ENCODE measurements around the gene MTPN.

The MTPN gene

DNA sequence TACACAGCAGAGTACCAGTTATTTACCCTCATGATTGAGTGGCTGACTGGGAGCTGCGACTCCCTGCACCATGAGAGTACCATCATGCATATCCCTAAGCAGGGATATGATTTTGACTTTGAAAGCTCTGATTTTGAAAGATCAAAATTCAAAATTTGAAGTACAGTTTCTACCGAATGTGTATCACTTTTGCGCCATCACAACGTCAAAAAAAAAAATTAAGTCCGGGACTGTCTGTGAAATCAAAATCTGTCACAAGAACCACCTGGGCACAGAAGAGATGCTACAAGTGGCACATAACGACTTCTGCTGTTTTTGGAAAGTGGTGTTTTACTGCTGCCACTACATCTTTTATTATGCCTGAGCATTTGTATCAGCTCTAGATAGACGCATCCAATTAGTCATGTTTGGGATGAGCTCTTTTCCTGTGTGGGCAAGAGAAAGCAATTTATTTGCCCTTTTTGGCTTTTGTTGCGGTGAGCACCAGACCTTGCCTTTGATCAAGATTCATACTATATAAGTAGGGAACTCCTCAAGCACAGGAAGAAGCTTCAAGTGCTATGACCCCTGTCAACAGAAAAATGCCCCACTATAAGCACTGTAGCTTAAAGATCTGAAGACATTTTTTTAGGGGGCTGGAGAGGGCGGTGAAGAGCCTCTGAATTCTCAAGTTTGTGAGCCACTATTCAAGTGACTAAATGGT, 10.7 kb downstream of the MTPN start:
- no peak overlapping the region for H3K4me3 ChIP-seq (ENCODE audit: low read depth, low read length)
- TF ChIP-seq, protein P1, sequence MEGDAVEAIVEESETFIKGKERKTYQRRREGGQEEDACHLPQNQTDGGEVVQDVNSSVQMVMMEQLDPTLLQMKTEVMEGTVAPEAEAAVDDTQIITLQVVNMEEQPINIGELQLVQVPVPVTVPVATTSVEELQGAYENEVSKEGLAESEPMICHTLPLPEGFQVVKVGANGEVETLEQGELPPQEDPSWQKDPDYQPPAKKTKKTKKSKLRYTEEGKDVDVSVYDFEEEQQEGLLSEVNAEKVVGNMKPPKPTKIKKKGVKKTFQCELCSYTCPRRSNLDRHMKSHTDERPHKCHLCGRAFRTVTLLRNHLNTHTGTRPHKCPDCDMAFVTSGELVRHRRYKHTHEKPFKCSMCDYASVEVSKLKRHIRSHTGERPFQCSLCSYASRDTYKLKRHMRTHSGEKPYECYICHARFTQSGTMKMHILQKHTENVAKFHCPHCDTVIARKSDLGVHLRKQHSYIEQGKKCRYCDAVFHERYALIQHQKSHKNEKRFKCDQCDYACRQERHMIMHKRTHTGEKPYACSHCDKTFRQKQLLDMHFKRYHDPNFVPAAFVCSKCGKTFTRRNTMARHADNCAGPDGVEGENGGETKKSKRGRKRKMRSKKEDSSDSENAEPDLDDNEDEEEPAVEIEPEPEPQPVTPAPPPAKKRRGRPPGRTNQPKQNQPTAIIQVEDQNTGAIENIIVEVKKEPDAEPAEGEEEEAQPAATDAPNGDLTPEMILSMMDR (IDR thresholded peaks at IDR 0.05; ENCODE audit: borderline replicate concordance, insufficient read depth, low read depth, low read length), result no peak

DNA sequence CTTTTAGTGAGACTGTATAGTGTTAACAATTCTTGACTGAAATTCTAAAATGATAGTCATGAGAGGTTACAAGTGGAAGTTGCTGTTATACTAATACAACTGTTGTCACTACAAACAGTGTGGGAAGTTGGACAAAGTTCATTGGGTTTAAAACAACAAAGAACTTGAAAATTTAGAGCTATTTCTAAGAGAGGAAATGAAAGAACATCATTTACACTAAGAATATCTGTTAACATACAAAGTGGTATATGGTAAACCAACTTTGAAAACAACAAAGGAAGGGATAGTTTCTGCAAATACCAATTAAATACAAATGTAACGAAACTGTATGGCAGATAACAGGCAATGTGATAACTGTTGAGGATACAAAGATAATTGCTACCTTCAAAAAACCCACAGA, 11.6 kb downstream of the MTPN start:
- H3K4me3 ChIP-seq (ENCODE audit: low read depth, low read length), result no peak overlapping the region
- TF ChIP-seq, protein P1 (IDR thresholded peaks at IDR 0.05; ENCODE audit: borderline replicate concordance, insufficient read depth, low read depth, low read length), result no peak

DNA sequence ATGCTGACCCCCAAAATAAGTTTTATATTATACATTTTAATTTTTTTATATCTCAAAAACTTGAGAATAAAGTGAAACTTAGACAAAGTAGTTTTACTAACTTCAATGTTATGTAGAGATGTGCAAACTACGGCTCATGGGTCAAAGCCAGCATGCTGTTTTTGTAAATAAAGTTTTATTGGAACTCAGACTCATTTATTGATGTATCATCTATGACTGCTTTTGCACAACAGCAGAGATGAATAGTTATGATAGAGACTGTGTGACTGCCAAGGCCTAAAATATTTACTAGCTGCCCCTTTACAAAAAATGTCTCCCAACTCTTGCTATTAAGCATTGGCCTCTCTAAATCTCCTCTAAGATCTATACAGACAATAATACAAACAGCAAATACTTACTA, 12.4 kb downstream of the MTPN start:
- no peak overlapping the region for H3K4me3 ChIP-seq (ENCODE audit: low read depth, low read length)
- TF ChIP-seq, protein P1 (IDR thresholded peaks at IDR 0.05; ENCODE audit: borderline replicate concordance, insufficient read depth, low read depth, low read length), result no peak

DNA sequence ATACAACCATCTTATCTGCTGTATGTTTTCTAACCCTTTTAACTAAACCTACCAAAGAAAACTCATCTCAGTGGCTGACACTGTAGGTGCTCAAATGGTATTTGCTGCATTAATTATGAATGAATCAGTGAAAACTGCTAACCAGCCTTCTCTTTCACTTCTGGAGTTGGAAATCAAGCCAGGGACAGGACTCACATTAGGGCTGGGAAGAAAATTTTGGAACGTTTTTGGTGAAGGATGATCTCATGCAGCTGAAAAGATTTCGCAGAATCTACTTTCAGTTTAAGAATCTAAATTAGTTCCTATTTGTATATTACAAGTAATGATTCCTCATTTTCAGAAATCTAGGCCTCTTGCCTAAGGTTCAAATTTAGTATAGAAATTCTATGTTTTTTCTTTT, 12.9 kb downstream of the MTPN start:
- H3K4me3 ChIP-seq (ENCODE audit: low read depth, low read length), result no peak overlapping the region
- TF ChIP-seq, protein P1 (IDR thresholded peaks at IDR 0.05; ENCODE audit: borderline replicate concordance, insufficient read depth, low read depth, low read length), result no peak

DNA sequence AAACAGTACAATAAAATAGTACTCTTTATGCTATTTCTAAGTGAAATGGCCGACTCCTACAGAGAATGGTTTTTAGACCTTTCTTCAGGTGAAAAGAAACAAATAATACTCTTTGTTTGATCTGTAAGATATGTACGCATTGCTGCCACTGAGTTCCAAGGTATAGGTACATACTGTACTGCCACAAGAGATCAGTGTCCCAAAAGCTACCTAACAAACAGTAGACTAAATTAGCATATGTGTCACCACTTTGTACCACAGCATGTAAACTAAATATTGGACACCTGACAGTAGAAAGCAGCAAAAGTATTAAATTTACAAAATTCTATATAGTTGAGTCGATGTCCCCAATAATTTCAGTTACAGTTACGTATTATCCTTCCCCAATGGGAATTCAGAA, 14.4 kb downstream of the MTPN start:
- H3K4me3 ChIP-seq (ENCODE audit: low read depth, low read length), result no peak overlapping the region
- TF ChIP-seq, protein P1 (IDR thresholded peaks at IDR 0.05; ENCODE audit: borderline replicate concordance, insufficient read depth, low read depth, low read length), result no peak

DNA sequence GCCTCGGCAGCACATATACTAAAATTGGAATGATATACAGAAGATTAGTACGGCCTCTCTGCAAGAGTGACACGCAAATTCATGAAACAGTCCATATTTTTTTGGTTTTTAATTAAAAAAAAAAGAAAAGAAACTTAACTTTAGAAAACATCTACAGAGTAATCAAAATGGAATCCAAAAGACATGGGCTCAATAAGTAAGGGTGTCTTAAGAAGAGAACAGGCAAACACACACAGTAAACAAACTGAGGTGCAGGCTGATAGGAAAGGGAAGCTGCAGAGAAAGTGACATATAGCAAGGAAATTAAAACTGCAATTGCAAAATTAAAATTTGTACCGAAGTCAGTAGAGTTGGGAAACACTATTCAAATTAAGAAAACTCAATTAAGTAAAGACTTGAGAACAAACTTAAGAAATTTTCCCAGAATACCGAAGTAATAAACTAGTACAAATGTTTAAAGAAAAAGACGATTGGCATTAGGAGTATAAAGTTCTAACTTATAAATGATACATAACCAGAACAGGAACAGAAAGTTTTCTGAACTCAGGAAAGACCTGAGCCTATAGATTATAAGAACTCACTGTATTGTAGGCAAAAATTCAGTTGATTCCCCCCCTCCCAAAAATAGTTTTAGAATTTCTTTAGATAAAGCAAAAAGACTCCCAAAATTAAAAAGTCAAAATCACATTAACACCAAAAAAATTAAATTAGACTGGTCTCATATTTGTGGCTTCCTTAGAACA, 16.3 kb downstream of the MTPN start:
- no peak overlapping the region for H3K4me3 ChIP-seq (ENCODE audit: low read depth, low read length)

More for the DNA sequence above, 16.3 kb downstream of the MTPN start:
- TF ChIP-seq, protein P1 (IDR thresholded peaks at IDR 0.05; ENCODE audit: borderline replicate concordance, insufficient read depth, low read depth, low read length), result no peak
